GM19193 (cell line): ENCODE measurements around the gene NFYC.

Experiments
- POLR2A ChIP-seq: IDR thresholded peaks from 4 replicates; pipeline ENCODE4 v1.6.1; 2011; ENCODE audit not compliant: insufficient read depth, insufficient read length; ENCODE audit errors: extremely low read depth

NFYC gene

DNA sequence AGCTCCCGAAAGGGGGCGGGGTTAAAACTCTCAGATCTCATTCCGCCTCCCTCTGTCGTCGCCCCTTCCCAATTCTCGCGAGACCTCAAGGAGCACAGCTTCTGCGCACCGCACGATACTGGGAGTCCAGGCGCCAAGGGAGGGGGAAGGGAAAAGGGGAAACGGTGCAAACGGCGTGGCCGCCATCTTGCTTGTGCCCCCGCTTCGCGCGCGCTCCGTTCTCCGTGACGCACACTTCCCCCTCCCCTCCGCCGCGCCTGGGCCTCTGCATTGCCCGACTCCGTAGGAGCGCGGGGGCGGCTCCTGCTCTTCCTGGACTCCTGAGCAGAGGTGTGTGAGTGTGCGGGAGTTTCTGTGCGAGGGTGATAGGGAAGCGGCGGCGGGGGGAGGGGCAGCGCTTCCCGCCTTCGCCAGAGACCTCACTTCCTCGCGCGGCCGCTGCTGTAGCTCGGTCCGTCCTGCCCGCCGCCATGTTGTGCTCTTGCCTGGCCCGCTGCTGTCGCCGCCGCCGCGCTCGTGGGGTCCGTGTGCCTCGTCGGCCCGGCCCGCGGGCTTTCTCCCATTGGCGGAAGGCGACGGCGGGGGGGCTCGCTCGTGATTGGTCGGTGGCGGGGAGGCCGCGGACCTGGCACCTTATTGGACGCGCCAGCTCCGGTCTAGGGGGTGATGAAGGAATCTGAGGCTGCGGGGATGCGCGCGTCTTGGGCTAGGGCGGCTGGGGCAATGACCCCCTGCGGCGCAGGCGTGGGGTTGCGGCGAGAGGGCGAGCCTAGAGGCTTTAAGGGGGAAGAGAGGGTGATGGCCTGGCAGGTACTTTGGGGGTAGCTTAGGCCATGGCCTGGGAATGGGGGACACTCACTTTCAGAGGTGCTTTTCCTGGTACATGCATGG lies at the start of gene NFYC:
Gene NFYC, plus strand, starts transcription at position 167 of the 891 bp plus-strand sequence. CDS start 47,140 bp downstream, outside the sequence.
- TF ChIP-seq POLR2A: peak; percentile 90

DNA sequence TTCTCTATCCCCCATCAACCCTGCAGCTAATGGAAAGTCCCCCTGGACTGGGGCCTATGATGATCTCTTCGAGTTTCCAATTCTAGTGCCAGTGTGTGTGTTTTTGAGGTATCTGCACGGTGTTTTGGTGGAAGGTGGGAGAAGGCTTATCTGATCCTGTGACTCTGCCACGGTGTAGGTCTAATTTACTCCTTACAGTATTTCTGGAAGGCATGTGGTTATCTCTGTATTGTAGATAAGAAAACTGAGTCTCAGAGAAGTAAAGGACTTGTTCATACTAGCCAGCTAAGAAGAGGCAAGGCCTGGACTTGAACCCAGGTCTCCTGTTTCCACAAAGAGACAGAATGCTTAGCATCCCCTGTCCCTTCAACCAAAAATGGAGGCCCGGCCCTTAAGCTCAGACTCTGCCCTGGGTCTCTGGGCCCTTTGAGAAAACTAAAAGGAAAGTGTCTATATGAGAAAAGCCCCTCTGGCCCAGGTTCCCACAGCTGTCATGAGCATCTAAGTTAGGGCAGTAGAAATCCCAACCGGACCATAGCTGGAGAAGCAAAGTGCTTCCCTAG lies 46.3 kb upstream of the NFYC start:
- no peak for TF ChIP-seq POLR2A

DNA sequence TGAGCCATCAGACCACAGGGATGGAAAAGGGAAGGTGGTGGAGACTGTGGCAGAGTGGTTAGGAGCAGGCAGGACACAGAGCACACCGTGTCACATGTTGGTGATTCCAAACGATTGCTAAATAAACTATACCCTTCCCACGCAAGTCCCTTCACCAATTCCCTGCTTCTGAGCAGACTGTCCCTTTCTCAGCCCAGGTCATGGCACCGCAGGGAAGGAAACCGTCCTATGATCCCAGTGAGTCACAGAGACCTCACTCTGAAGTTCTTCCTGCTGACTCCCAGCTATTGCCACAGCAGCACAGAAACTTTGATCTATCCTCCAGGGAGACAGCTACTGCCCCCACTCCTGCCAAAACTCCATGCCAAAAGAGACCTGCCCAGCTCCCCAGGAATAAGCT lies 45.2 kb upstream of the NFYC start:
- no peak for TF ChIP-seq POLR2A

DNA sequence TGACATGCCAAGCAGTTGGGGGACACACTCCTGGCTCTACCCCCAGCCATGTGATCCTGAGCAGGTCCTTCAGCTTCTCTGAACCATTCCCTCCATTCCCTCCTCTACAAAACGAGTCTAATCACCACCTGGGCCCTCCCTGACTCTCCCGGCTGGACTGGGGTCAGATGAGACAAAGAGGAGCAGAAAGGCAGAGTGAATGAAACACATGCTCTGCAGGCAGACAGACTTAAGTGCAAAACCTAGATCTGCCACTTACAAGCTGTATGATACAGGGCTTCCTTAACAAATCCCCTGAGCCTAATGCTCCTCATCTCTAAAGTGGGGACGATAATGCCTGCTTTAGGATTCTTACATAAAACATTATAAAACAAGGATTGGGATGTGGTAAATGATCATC lies 43.3 kb upstream of the NFYC start:
- TF ChIP-seq POLR2A: no peak

DNA sequence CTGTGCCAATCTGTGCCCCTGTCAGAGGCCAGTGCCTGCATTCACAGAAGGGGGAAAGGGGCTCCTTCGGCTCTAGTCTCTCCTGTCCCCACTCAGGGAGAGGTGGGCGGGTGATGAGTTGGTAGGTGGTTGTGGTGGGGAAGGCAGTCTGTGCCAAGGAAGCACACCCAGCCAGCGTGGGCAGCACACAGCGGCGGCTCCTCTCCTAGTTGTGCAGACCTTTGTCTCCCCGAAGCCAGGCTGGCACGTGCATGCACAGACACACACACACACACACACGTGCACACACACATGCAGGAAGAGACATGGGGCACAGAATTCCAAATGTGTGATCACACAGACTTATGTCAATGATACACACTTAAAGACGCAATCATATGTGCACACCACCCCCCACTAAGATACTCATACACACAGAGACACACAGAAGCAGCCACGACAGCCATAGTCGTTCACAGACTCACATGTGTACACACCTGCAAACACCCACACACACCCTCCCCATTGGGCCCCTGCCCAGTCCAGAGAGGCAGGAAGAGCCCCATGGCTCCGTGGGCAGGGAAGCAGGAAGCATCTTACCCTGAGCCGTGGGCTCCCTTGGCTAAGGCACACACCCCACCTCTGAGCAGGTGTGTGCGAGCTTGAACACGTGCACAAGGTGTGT lies 42.4 kb upstream of the NFYC start:
- no peak for TF ChIP-seq POLR2A

DNA sequence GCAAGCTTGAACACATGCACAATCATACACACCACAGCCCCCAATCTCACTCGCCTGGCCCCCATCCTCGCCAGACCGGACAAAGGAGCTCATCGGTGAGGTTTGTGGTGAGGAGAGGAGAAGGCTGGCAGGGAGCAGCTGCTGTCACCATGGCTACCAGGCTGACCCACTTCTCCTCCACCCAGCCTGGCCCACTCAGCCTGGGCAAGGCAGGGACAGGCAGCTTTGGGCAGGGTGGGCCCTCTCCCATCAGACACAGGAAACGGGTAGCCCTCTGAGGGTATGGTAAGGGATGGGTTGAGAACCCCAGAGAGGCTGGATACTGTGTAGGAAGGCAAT lies 41.9 kb upstream of the NFYC start:
- TF ChIP-seq POLR2A: no peak

DNA sequence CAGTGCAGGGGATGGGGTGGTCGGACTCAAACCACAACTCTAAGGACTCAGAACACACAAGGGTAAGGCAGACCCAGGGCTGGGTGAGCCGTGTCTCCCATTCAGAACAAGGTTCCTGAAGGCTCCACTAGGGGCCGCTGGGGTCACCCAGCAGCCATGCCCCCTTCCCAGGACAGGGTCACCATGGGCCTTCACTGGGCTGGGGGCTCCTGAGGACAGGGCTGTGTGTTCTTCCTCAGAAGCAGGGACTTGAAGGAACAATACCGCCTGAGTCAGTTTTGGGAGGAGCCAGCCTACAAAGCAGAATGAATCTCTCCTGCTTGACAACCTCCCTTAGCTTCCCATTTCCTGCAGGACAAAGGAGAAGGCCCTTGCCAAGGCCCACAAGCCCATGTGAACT lies 41.4 kb upstream of the NFYC start:
- TF ChIP-seq POLR2A: no peak

DNA sequence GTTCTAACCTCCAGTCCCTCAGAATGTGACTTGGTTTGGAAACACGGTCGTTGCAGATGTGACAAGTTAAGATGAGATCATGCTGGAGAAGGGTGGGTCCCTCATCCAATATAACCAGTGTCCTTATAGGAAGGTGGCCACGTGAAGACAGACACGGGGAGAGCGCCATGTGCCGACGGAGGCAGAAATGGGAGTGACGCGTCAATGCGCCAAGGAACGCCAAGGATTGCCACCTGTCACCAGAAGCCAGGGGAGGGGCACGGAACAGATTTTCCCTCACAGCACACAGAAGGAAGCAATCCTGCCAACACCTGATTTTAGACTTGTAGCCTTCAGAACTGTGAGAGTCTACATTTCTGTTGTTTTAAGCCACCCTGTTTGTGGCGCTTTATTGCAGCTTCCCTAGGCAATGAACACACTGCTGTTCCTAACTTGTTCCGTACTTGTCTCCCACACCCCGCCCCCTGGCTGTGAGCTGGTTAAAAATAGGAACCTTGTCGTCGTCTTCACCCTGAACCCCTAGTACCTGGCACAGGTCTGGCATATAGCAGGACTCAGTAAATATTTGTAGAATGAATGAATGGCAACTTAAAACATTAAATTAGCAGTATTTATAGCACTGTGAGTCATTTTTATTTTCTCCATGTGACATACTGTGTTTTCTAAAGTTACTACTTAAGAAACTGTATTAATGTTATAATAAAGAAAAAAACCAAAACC lies 40.2 kb upstream of the NFYC start:
- TF ChIP-seq POLR2A: no peak

DNA sequence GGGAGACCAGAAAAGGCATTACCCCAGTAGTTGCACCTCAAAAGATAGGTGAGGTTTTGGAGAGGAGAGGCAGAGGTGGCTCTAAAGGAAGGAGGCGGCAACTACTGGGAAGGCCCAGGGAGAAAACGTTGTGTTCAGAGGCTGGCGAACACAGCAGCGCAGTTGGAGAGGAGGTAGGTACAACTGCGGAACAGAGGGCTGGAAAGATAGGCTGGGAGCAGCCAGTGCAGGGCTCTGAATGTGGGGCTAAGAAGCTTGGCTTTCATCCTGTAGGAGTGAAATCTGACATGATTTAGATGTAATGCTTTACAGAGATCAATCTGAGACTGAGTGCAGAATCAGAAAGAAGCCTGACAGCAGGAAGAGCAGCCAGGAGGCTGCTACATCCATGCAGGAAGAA lies 39.0 kb upstream of the NFYC start:
- no peak for TF ChIP-seq POLR2A

DNA sequence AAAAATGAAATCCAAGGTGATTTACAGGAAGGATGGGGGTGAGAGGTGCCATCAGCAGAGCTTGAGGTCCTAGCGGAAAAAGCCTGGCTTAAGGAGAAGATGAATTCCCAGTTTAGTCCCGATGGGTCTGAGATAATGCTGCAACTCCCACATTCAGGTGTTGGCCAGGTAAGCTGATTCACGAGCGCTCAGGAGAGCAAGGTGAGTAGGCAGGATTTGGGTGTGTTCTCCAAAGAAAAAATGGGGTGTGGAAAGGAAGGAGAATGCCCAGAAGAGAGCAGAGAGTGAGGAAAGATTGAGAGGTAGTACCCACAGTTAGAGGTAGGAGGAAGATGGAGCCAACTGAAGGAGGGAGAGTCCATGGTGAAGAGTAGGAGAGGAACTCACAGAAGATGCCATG lies 38.5 kb upstream of the NFYC start:
- no peak for TF ChIP-seq POLR2A

DNA sequence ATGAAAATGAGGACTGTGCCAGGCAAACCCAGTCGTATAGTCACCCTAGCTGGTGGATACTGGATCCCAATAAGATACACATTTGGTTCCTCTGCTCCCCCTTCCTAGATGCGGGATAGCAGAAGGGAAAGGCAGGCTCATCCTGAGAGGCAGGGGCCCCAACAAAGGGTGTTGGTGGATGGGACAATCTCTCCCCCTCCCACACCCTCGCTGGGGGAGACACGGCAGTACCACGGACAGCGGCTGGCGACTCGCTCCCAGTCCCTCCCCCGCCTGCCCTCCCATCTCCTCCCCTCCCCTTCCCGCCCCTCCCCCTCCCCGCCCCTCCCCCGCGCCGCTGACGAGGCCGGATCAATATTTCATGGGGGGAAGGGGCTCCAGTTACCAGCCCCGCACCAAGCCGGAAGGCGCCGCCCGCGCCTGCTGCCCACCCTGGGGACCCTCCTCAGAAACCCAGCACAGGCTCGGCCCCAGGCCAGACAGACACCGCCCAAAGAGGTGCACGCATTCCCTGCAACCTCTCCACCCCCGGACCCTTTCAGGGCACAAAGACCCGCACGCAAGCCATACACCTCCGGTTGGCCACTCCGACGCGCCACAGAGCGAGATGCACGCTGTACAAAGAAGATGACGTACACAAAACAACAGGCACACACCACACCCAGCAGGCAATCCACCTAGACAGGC lies 37.5 kb upstream of the NFYC start:
- no peak for TF ChIP-seq POLR2A

DNA sequence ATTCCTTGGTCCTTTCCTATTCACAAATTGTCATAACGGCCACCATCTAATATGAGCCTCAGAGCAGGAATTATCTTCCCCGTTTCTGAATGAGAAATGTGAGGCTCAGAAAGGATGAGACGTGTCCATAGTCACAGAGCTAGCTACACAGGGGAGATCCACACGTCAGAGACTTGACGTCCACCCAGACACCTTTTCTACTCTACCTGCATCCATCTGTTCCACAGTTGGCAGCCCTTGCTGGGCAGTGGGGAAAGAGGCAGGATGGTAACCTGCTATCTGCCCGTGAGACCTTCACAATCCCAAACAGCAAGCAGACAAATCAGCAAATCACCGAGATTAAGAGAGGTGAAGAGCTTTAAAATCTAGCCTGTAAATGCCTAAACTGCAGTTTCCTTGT lies 34.5 kb upstream of the NFYC start:
- TF ChIP-seq POLR2A: no peak

DNA sequence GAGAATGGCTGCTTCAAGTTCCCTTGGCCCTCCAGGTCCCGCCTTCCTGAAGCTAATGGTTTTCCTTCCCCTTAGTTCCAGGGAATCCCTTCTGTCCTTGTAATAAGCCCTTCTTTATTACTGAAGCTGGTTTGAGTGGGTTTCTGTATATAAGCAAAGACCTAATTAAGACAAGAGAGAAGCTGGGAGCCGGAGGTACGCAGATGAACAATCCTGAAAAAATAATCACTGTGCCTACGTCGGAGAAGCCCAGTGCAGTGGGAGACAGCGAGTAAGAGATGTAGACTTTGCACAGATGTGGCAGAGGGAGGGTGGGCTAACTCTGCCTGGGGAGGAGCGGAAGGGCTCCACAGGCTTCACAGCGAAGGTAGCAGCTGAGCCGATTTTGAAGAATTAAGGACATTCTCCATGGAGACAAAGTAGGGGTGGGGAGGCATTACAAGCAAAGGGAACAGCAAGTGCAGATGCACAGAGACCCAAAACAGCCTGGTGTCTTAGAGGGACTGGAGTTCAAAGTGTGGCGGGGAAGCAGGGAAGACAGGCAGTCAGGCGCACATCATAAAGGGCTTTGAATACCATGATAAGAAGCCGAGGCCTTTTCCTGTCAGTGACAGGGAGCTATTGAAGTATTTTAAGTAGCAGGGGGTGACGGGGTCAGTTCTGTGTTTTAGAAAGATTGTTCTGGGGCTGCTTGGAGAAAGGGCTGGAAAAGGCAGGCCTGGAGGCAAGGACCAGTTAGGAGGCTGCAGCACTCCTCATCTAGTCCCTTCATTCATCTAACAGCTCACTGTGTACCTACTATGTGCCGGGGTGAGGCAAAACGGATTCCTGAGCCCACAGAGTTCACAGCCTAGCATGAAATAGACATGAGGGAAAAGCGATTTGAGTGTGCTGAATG lies 32.5 kb upstream of the NFYC start:
- no peak for TF ChIP-seq POLR2A

DNA sequence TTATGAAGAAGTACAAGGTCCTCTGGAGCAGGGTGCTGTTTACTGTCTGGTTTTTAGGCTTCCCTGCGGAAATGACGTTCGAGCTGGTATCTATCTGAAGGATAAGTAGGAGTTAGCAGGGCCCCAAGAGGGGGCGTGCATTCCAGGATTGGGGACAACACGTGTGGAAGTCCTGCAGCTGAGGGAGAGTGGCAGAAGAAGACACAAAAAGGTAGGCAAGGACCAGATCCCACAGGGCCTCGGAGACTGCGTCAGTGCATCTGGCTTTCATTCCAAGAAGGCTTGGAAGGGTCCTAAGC lies 31.9 kb upstream of the NFYC start:
- TF ChIP-seq POLR2A: no peak
